Measurements from ENCODE around the gene MGMT. TPM values are rescaled to one million over a fixed set of nuclear protein-coding genes. Genes with fewer than 3 reads are reported as not detected.

The MGMT gene
- total and polyA plus RNA-seq, 4 donors = 9.9 to 39.6 (median 23.2) TPM

- WGBS, 2 donors = 83 to 92% methylated on average over 2 of the region's 2 CpGs
- no peak for TF ChIP-seq CTCF (IDR thresholded peaks at IDR 0.05; ENCODE audit: control extremely low read depth, extremely low read depth)
- Histone ChIP-seq H3K36me3 (ENCODE audit: control insufficient read depth in 4 of 4, insufficient read depth in 4 of 4, low read length in 4 of 4) (no peaks in the 10 kb centered on the region), H3K9ac (ENCODE audit: insufficient read depth in 1 of 2, low read length in 2 of 2) (no peak overlapping the region), H3K9me3 (ENCODE audit: control insufficient read depth in 4 of 4, insufficient read depth in 3 of 4, low read length in 3 of 4) (peaks cover 0 to 6% (median 0%) of the 10 kb centered on the region in 4 donors), H3K27ac (ENCODE audit: low read depth in 1 of 2, low read length in 1 of 2) (no peak overlapping the region), H3K4me1 (ENCODE audit: control insufficient read depth in 5 of 5, insufficient read depth in 5 of 5, low read length in 5 of 5) (no peaks in the 10 kb centered on the region), H3K4me3 (no peak overlapping the region), H3K27me3 (ENCODE audit: control insufficient read depth in 3 of 3, insufficient read depth in 3 of 3, low read length in 2 of 3) (peaks cover 0 to 6% (median 0%) of the 10 kb centered on the region in 3 donors)
- DNase-seq = no peak
- ATAC-seq (ENCODE audit: insufficient read depth, low FRiP score) = no peak
Measured at GRCh38 chr10:129449893-129450292, 17.1 kb upstream of the MGMT start.

GRCh38 chr10:129450391-129450790 lies 16.6 kb upstream of the MGMT start:
- ATAC-seq (ENCODE audit: insufficient read depth, low FRiP score) (no peak), DNase-seq (no peak)
- 87 to 94% methylated on average over 3 of the region's 3 CpGs for WGBS, 2 donors
- H3K4me1 ChIP-seq (ENCODE audit: control insufficient read depth in 5 of 5, insufficient read depth in 5 of 5, low read length in 5 of 5) = no peaks in the 10 kb centered on the region
- peaks cover 0 to 6% (median 4%) of the 10 kb centered on the region in 3 donors for H3K27me3 ChIP-seq (ENCODE audit: control insufficient read depth in 3 of 3, insufficient read depth in 3 of 3, low read length in 2 of 3)
- no peak for TF ChIP-seq CTCF (IDR thresholded peaks at IDR 0.05; ENCODE audit: control extremely low read depth, extremely low read depth)
- no peaks in the 10 kb centered on the region for H3K36me3 ChIP-seq (ENCODE audit: control insufficient read depth in 4 of 4, insufficient read depth in 4 of 4, low read length in 4 of 4)
- no peak overlapping the region for H3K4me3 ChIP-seq
- no peak overlapping the region for H3K9ac ChIP-seq (ENCODE audit: insufficient read depth in 1 of 2, low read length in 2 of 2)
- peaks cover 0 to 6% (median 0%) of the 10 kb centered on the region in 4 donors for H3K9me3 ChIP-seq (ENCODE audit: control insufficient read depth in 4 of 4, insufficient read depth in 3 of 4, low read length in 3 of 4)
- H3K27ac ChIP-seq (ENCODE audit: low read depth in 1 of 2, low read length in 1 of 2) = no peak overlapping the region

- 61 to 76% methylated on average over 6 of the region's 6 CpGs for WGBS, 2 donors
- Histone ChIP-seq H3K9ac (ENCODE audit: insufficient read depth in 1 of 2, low read length in 2 of 2) (no peak overlapping the region), H3K27ac (ENCODE audit: low read depth in 1 of 2, low read length in 1 of 2) (no peak overlapping the region), H3K27me3 (ENCODE audit: control insufficient read depth in 3 of 3, insufficient read depth in 3 of 3, low read length in 2 of 3) (peaks cover 5 to 14% (median 9%) of the 10 kb centered on the region in 3 donors), H3K9me3 (ENCODE audit: control insufficient read depth in 4 of 4, insufficient read depth in 3 of 4, low read length in 3 of 4) (peaks cover 0 to 7% (median 0%) of the 10 kb centered on the region in 4 donors), H3K4me1 (ENCODE audit: control insufficient read depth in 5 of 5, insufficient read depth in 5 of 5, low read length in 5 of 5) (no peaks in the 10 kb centered on the region), H3K4me3 (no peak overlapping the region), H3K36me3 (ENCODE audit: control insufficient read depth in 4 of 4, insufficient read depth in 4 of 4, low read length in 4 of 4) (no peaks in the 10 kb centered on the region)
- ATAC-seq (ENCODE audit: insufficient read depth, low FRiP score) = no peak
- no peak for DNase-seq
- TF ChIP-seq CTCF (IDR thresholded peaks at IDR 0.05; ENCODE audit: control extremely low read depth, extremely low read depth) = no peak
Measured at GRCh38 chr10:129455625-129456024, 11.4 kb upstream of the MGMT start.
